Mucosa of rectum (tissue), 2 donors: Measurements from ENCODE around the gene CAPZA2.
"Not testable (repeated sequence)": the region's sequence is repeated elsewhere in the genome, so short reads cannot be mapped to it uniquely, and the experiment has no call there.

Source experiments
- H3K27ac ChIP-seq, 2 donors: one replicate each; pipeline ENCODE4 v1.7.0; 2013; ENCODE audit warnings: inconsistent platforms in 2 of 2, low read depth in 2 of 2, low read length in 2 of 2
- H3K27me3 ChIP-seq, 2 donors: one replicate each; pipeline ENCODE4 v1.7.0; 2013; ENCODE audit warnings: low read length in 2 of 2; ENCODE audit not compliant: control insufficient read depth in 2 of 2, insufficient read depth in 2 of 2
- H3K36me3 ChIP-seq, 2 donors: one replicate each; pipeline ENCODE4 v1.7.0; 2013; ENCODE audit warnings: low read length in 2 of 2; ENCODE audit not compliant: control insufficient read depth in 2 of 2, insufficient read depth in 2 of 2
- H3K4me1 ChIP-seq, 2 donors: one replicate each; pipeline ENCODE4 v1.7.0; 2013; ENCODE audit warnings: low read length in 2 of 2, mild to moderate bottlenecking in 1 of 2; ENCODE audit not compliant: control insufficient read depth in 2 of 2, insufficient read depth in 2 of 2
- H3K4me3 ChIP-seq, 2 donors: one replicate each; pipeline ENCODE4 v1.7.0; 2013; ENCODE audit warnings: low read length in 2 of 2
- H3K9ac ChIP-seq, 2 donors: one replicate each; pipeline ENCODE4 v1.7.0; 2013; ENCODE audit warnings: low read length in 2 of 2, low read depth in 1 of 2, mild to moderate bottlenecking in 1 of 2
- H3K9me3 ChIP-seq, 2 donors: one replicate each; pipeline ENCODE4 v1.7.0; 2013; ENCODE audit warnings: low read length in 2 of 2; ENCODE audit not compliant: control insufficient read depth in 2 of 2
- donor health status: healthy.
- donor health status: Normal muscosa, but diverticular disease.

The CAPZA2 gene

GRCh38 chr7:116862234-116862950 lies at the start of gene CAPZA2:
Gene CAPZA2 (plus strand): TSS chr7:116862587. CDS start chr7:116862612, 25 bp downstream.
- Histone ChIP-seq H3K9ac (peak within 1 kb of the TSS; percentile 89 to 90), H3K27ac (peak within 1 kb of the TSS; percentile 95 to 96), H3K4me1 (peaks cover 4 to 16% of the 10 kb centered on the region in 2 donors)

GRCh38 chr7:116812860-116813259 lies 49.5 kb upstream of the CAPZA2 start:
- Histone ChIP-seq H3K9ac (no peak overlapping the region), H3K36me3 (no peaks in the 10 kb centered on the region), H3K27me3 (no peaks in the 10 kb centered on the region), H3K9me3 (no peaks in the 10 kb centered on the region), H3K4me3 (no peak overlapping the region), H3K4me1 (peaks cover 18 to 39% of the 10 kb centered on the region in 2 donors), H3K27ac (peak overlapping the region; percentile 26 to 51)

More at GRCh38 chr7:116862234-116862950, at the start of gene CAPZA2:
- no peaks in the 10 kb centered on the region for H3K9me3 ChIP-seq
- peak within 1 kb of the TSS; percentile 85 to 97 for H3K4me3 ChIP-seq
- H3K27me3 ChIP-seq, result no peaks in the 10 kb centered on the region
- H3K36me3 ChIP-seq, result no peaks in the 10 kb centered on the region

- H3K4me3 ChIP-seq, H3K9me3 ChIP-seq, H3K27ac ChIP-seq, H3K36me3 ChIP-seq, H3K9ac ChIP-seq, H3K27me3 ChIP-seq: not testable (repeated sequence)
- H3K4me1 ChIP-seq, result peaks cover 18 to 38% of the 10 kb centered on the region in 2 donors
These were observed 49.0 kb upstream of the CAPZA2 start for GRCh38 chr7:116813371-116813770.

GRCh38 chr7:116815041-116815440 lies 47.3 kb upstream of the CAPZA2 start:
- no peak overlapping the region for H3K4me3 ChIP-seq
- no peak overlapping the region for H3K9ac ChIP-seq
- peaks cover 18 to 24% of the 10 kb centered on the region in 2 donors for H3K4me1 ChIP-seq
- H3K27ac ChIP-seq, result no peak overlapping the region
- no peaks in the 10 kb centered on the region for H3K36me3 ChIP-seq
- no peaks in the 10 kb centered on the region for H3K9me3 ChIP-seq
- H3K27me3 ChIP-seq, result no peaks in the 10 kb centered on the region

- Histone ChIP-seq H3K4me1 (no peaks in the 10 kb centered on the region), H3K36me3 (no peaks in the 10 kb centered on the region), H3K9me3 (no peaks in the 10 kb centered on the region), H3K27ac (no peak overlapping the region), H3K4me3 (no peak overlapping the region), H3K27me3 (no peaks in the 10 kb centered on the region), H3K9ac (no peak overlapping the region)
These were observed 42.2 kb upstream of the CAPZA2 start for GRCh38 chr7:116820149-116820548.

GRCh38 chr7:116821647-116822046 lies 40.7 kb upstream of the CAPZA2 start:
- not testable (repeated sequence) for H3K9ac ChIP-seq, H3K36me3 ChIP-seq, H3K27me3 ChIP-seq, H3K9me3 ChIP-seq, H3K27ac ChIP-seq, H3K4me1 ChIP-seq, H3K4me3 ChIP-seq

GRCh38 chr7:116824449-116824848 lies 37.9 kb upstream of the CAPZA2 start:
- H3K4me3 ChIP-seq, result no peak overlapping the region
- no peak overlapping the region for H3K27ac ChIP-seq
- no peak overlapping the region for H3K9ac ChIP-seq
- no peaks in the 10 kb centered on the region for H3K9me3 ChIP-seq
- H3K27me3 ChIP-seq, result no peaks in the 10 kb centered on the region
- no peaks in the 10 kb centered on the region for H3K36me3 ChIP-seq
- no peaks in the 10 kb centered on the region for H3K4me1 ChIP-seq

GRCh38 chr7:116828281-116828680 lies 34.1 kb upstream of the CAPZA2 start:
- Histone ChIP-seq H3K4me3 (no peak overlapping the region), H3K9ac (no peak overlapping the region), H3K9me3 (no peaks in the 10 kb centered on the region), H3K27me3 (no peaks in the 10 kb centered on the region), H3K27ac (no peak overlapping the region), H3K4me1 (no peaks in the 10 kb centered on the region), H3K36me3 (no peaks in the 10 kb centered on the region)

GRCh38 chr7:116829041-116829440 lies 33.3 kb upstream of the CAPZA2 start:
- H3K9me3 ChIP-seq, result no peaks in the 10 kb centered on the region
- no peaks in the 10 kb centered on the region for H3K36me3 ChIP-seq
- H3K4me1 ChIP-seq, result no peaks in the 10 kb centered on the region

GRCh38 chr7:116829493-116829892 lies 32.9 kb upstream of the CAPZA2 start:
- Histone ChIP-seq H3K9ac (no peak overlapping the region), H3K4me3 (no peak overlapping the region), H3K9me3 (no peaks in the 10 kb centered on the region), H3K36me3 (no peaks in the 10 kb centered on the region), H3K27ac (no peak overlapping the region), H3K27me3 (no peaks in the 10 kb centered on the region), H3K4me1 (peaks cover 0 to 2% of the 10 kb centered on the region in 2 donors)

More at GRCh38 chr7:116829041-116829440, 33.3 kb upstream of the CAPZA2 start:
- Histone ChIP-seq H3K9ac (no peak overlapping the region), H3K27ac (no peak overlapping the region), H3K27me3 (no peaks in the 10 kb centered on the region), H3K4me3 (no peak overlapping the region)
